A549 treated with AZD9567 at 1 μM for 4 hours (cell line): ENCODE data around the gene SCAPER. TPM values are rescaled to one million over a fixed set of nuclear protein-coding genes. Genes with fewer than 3 reads are reported as not detected.

Experiments
- total RNA-seq: library from RNA; stranded (reverse); fragments of 200-300 nt; extraction: Qiagen RNA extraction; gene quantifications from 5 replicates; pipeline ENCODE4 v1.2.3, GENCODE V29; 2022; ENCODE audit not compliant: insufficient read depth

The SCAPER gene
- total RNA-seq: 2.9 to 8.4 TPM (median 3.9 TPM) in 5 replicates

GRCh38 chr15:76905013-76905839, at the start of gene SCAPER:
Gene SCAPER (minus strand): TSS chr15:76905340. CDS start chr15:76883817, 21,523 bp downstream.

GRCh38 chr15:76931397-76932134, 26.4 kb upstream of the SCAPER start, which contains the start of gene RCN2:
Gene RCN2 (plus strand): TSS chr15:76931749. CDS start chr15:76931842, 93 bp downstream.

GRCh38 chr15:76336254-76337058, 568.7 kb downstream of the SCAPER start, which contains the start of gene ISL2:
Gene ISL2 (plus strand): TSS chr15:76336773. CDS start chr15:76336884, 111 bp downstream.

GRCh38 chr15:76311100-76311953, 593.8 kb downstream of the SCAPER start, which contains the start of gene ETFA:
Gene ETFA (minus strand): TSS chr15:76311469. CDS start chr15:76311388, 81 bp downstream.

Other genes with a start within 250 kb of the SCAPER start
- 50.8 to 74.1 TPM (median 70.2 TPM) in 5 replicates for gene RCN2, start 26.4 kb upstream of the SCAPER start, total RNA-seq
- not detected in 5 replicates for gene PSTPIP1, start 89.8 kb upstream of the SCAPER start, total RNA-seq
- gene TSPAN3, start 165.8 kb upstream of the SCAPER start, total RNA-seq: 375 to 469 TPM (median 443 TPM) in 5 replicates